Measurements from ENCODE around the gene DHFR2.
"Not testable (repeated sequence)": the region's sequence is repeated elsewhere in the genome, so short reads cannot be mapped to it uniquely, and the experiment has no call there.

Gene DHFR2

DNA sequence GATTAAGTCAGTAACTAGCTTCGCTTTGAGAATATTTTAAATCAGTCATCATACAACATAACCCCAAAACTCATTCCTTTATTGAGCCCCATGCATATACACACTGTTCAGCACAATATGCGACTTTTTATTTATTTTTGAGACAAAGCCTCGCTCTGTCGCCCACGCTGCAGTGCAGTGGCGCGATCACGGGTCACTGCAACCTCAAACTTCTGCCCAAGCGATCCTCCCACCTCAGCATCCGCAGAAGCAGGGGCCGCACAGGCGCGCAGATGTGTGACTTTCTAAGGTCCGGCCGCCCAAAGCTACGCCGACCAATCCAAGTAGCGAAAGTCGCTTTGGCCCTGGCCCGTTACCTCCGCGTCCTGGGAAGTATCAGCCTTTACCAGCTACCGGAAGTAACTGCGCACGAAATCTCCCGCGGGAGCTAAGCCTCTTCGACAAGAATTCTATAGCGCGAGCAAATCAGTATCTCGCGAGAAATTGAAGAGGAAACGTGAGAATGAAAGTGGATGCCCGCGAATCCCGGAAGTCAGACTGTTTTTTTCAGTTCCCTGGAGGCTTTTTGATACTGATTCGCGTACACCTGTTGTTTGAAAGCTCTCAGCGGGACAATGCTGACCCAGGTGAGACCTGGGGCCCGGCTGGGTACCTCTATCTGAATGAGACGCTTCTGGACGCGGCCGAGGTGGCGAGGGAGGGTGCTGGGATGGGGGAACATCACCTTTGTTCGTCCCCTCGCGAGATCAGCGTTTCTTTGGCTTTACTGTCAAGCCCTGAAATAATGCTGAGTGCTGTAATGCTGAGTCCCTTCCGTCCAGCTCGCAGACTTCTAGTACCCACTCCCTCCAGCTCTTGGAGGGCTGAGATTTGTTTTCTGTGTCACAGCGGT, at the start of gene DHFR2, which contains the start of gene NSUN3:
Gene DHFR2, minus strand, starts transcription at position 404 of the 892 bp plus-strand sequence. CDS start 1,405 bp downstream, outside the sequence.
Gene NSUN3, plus strand, starts transcription at position 549 of the 892 bp plus-strand sequence. Its CDS starts 66 bp downstream, at position 615.
- DNase-seq (ENCODE audit: low spot score) = peak; percentile 99

DNA sequence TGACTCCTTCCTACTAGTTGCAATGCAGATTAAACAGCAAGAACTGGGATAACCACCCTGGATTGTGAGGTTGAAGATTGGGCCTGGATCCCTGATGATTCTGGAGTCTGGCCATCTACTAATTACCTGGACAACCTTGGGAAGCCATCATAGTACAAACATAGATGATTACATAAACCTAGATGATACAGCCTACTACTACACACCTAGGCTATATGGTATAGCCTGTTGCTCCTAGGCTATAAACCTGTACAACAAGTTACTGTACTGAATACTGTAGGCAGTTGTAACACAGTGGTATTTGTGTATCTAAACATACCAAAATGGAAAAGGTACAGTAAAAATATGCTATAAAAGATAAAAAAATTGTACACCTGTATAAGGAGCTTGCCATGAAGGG, 48.1 kb upstream of the DHFR2 start:
- no peak for DNase-seq (ENCODE audit: low spot score)

DNA sequence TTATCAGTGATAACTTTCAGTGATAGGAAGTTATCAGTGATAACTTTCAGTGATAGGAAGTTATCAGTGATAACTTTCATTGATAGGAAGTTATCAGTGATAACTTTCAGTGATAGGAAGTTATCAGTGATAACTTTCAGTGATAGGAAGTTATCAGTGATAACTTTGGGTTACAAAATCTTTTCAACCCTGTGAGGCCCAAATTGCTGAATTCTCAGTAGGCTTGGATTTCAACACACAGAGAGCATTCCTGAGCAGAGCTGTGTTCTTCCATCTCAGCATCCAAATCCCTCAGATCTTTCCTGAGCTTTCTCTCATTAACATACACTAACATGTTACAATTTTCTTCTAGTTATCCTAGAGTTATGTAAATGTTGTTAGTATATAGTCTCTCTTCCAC, 47.5 kb upstream of the DHFR2 start:
- not testable (repeated sequence) for DNase-seq (ENCODE audit: low spot score)

DNA sequence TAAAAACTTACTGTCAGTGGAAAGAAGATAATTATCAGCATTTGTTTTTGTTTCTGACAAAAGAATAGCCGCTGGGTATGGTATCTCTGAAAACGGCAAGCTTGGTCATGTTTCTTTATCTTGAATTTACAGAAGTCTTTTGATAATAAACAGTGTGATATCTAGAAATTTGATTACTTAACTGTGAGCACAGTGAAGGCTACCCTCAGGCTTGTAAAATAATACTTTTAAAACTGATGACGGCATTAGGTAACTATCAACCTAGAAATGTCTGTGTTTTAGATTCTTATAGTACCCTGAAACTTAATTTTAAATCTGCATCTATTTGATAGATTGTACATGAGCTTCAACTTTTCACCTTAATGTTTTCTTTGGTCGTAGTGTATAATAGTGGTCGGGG, 43.6 kb upstream of the DHFR2 start:
- DNase-seq (ENCODE audit: low spot score) = no peak

DNA sequence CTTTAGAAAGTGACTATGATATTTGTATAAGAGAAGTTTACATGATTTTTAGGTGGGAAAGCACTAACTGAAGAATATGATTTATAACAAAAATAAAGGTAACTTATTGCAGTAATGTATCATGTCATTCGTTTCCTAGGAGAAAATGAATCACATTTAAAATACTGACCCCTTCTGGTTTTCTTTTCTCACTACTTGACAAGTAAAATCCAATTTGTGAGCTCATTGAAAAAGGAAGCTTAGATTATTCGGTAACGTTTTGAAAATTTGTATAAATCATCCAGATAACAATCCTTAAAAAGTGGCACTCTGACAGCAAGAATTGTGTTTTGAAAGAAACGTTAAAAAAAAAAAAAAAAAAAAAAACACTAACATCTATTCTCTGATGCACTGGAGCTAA, 39.1 kb upstream of the DHFR2 start:
- peak; percentile 22 for DNase-seq (ENCODE audit: low spot score)

DNA sequence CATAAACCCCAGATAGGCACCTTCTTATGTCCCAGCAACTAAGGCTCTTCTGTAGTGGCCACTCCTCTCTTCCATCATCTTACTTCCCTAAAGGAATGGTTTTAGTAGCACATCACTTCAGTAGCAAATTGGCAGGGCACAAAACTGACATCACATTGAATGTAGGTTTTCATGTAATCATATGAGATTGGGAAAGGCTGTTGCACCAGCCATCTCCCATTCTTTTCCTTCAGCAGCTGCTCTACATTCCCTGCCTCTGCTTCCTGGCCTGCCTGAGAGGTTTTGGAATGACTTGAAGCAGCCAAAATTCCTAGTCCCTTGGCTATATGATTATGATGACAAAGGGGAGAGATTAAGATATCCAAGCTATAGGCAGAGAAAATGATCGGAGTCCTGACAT, 36.6 kb upstream of the DHFR2 start:
- DNase-seq (ENCODE audit: low spot score) = no peak

DNA sequence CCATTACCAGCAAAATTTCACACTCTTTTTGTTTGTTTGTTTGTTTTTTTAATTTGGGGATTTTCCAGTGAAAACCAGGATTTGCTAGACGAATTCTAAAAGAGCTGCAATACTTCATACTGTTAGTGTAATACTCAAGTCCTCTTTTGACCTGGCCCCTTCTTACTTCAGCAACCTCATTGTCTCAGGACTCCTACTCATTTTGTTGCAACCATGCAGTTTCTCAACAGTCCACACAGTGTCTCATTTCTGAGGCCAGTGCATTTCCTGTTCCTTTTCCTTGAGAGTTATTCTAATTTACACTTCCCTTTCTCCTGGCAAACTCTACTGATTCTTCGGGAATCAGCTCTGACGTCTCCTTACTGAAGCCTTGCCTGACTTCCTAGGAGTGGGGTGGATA, 35.7 kb upstream of the DHFR2 start:
- no peak for DNase-seq (ENCODE audit: low spot score)

DNA sequence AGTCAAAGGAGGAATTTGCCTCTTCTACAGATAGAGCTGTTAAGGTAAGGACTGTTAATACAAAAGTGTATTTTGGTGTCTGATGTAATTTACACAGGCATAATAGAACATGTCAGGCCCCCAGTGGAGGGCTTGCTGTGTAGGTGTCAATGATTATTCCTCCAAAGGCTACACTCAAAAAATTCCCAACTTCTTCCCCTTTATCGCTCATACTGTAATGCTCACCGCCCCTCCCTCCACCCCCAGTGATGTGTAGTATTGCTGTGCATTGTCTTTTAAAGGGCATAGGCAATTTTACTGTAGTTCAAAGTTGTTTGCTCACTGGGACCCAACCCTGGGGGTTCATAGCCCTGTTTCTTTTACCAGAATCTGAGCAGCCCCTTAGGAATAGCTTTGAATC, 32.4 kb upstream of the DHFR2 start:
- no peak for DNase-seq (ENCODE audit: low spot score)

DNA sequence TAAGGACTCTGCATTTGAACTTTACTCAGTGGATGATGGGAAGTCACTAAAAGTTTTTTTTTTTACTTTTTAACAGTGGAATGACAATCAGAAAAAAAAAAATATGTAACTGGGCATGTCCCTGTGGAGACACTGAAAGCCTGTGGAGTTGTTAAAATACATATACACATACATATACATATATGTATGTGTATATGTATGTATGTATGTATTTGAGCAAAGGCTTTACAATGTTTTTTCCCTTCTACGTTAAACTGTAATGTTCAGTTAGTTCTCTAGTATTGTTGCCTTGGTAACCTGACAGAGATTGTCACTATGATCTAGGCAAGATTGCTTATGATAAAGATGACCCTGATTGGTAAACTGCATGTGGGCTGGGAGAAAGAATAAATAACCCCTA, 30.4 kb upstream of the DHFR2 start:
- no peak for DNase-seq (ENCODE audit: low spot score)

DNA sequence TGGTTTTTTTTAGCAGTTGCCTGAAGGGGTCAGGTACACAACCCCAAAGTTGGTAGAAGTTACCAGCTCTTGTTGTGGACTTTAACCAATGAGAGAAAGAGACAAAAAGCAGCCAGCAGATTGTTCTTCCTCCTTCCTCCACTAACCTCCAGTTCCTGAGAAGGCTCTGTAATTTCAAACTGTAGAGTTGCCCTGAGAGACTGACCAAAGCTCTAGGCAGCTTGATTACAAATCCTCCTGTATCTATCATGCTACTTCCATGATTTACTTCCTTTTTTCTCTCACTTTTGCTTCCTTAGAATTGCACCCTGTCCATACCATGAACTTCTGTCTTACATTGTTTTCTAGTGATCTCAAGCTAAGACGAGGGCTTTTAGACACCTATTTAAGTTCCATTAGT, 29.4 kb upstream of the DHFR2 start:
- DNase-seq (ENCODE audit: low spot score) = no peak

DNA sequence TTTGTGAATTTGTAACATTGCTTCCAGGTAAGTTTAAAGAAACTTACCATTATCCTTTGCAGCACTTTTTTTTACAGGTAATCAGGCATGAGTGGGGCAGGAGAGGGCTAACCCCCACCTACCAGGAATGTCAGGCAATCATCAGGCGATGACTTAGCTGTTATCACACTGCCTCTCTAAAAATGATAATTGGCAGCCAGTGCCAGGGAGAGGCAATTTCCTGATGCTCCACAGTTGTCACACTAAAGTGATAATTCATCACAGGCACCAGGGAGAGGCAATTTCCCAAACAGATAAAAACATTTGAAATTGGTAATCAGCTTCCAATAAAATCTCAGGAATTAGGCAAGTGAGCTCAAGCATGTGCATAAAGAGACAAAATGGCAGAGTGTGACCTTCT, 26.4 kb upstream of the DHFR2 start:
- no peak for DNase-seq (ENCODE audit: low spot score)

DNA sequence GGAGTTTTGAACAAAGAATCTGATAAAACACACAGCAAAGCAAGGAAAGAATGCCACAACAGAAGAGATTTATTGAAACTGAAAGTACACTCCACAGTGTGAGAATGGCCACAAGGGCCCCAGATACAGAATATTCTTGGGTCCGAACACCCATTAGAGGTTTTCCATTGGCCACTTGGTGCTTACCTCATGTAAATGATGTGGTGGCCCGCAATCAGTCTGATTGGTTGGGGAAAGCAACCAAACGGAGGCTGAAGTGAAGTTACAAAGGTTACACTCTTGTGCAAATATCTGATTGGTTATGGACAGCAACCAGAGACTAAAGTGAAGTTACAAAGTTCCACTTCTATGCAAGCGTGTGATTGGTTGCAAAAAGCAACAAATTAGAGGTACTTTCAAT, 20.5 kb upstream of the DHFR2 start:
- DNase-seq (ENCODE audit: low spot score) = no peak

DNA sequence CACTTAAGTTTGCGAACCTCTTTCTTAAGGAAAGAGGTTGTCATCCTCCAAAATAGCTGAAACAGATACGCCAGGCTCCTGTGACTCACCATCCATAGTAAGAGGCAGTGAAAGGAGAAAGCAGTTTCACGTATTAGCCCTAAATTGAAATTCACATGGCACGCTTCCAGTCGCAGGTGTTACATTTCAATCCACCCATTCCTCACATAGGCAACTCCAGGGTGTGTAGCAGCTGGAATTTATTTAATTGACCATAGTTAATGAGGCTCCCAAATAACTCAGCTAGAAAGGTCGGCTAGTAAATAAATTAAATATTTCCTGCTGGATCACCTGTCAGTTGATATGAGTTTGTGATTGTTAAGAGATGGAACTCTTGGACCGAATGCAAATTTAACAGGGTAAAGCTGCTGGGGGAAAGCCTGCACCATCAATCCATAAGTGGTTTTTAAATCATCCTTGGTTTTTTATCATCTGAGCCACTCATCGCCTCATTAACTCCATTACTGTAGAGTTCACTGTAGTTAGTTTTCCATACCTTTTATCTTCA, 19.7 kb upstream of the DHFR2 start:
- no peak for DNase-seq (ENCODE audit: low spot score)

DNA sequence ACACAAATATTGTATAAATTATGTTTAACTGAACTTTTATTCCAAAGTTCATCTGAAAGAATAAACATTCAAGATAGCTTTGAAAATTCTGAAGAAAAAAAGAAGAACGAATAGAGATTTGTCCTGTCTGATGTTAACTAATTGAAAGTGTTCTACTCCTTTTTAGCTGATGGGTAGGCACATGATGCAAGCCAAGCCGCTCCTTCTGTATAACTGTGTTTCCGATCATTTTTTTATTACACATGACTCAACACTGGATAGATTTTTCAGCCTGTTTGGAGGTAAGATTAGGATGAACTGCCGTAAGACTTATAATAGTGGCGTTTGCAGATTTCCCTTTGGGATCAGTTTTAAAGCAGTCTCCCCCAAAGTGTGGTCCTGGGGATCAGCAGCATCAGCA, 19.2 kb upstream of the DHFR2 start:
- no peak for DNase-seq (ENCODE audit: low spot score)

DNA sequence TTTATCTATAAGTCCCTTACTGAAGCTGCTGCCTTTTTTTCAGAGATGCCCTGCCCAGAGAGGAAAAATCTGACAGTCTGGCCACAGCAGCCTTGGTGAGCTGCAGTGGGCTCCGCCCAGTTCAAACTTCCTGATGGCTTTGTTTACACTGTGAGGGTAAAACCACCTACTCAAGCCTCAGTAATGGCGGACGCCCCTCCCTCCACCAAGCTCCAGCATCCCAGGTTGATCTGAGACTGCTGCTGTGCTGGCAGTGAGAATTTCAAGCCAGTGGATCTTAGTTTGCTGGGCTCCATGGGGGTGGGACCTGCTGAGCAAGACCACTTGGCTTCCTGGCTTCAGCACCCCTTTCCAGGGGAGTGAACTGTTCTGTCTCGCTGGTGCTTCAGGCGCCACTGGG, 17.8 kb upstream of the DHFR2 start:
- not testable (repeated sequence) for DNase-seq (ENCODE audit: low spot score)

DNA sequence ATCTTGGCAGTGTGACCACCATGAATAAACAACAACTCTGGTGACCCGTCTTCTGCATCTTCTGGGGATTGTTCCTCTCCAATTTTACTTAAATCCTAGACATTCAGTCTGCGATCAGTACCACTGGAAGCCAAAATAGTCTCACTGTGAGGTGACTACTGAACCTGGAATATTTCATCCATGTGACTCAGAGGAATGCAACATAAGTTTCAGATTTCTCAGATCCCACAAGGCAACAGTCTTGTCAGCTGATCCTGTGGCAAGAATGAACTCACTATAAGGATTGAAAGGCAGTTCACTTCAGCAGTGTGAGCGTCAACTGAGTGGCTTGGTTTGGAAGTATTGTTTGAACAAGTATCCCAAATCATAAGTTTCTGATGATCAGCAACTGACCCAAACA, 13.3 kb upstream of the DHFR2 start:
- no peak for DNase-seq (ENCODE audit: low spot score)

DNA sequence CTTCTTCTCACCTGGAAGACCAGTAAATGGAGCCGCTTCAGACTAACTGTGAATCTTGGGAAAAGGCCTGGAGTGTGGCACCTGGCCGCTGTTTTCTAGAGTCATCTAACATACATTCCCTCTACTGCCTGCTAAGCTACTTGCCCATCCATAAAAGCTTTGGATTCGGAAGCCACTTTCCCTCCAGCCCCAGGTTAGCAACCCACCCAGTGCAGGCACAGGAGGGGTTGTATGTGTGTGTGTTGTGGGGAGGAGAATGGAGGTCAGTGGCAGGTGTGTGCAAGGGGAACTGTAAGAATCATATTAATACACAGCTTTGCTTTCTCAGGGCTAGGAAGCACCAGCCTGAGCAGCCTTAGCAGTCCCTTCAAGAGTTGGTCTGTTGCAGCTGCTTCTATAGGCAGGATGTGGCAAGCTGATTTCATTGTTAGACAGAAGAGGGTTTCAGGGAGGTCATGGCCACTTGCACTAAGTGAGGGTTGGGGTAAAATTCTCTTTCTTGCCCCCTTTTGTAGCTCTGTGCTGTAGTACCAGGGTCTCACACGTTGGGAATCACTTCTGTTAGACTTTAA, 9.1 kb upstream of the DHFR2 start:
- no peak for DNase-seq (ENCODE audit: low spot score)

DNA sequence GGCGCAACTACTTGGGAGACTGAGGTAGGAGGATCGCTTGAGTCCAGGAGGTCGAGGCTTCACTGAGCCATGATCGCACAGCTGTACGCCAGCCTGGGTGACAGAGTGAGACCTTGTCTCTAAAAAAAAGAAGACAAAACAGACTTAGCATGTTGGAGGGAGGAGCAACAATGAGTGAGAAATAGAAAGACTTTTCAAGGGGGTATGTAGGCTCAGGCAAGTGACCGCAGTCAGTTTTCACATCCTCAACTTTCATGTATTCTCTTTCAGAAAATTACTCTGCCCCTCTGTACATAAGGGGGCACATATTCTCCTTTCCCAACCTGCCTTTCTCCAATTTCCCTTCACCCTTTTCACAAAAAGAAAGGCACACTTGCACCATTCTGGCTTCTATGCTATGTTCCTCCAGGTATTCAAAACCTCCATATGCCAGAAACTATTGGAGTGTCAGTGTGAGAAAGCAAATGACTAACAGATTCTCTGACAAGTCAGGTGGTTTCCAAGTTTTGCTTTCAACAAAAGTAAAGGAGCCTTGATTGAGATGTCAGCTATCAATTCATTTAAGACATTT, 7.7 kb upstream of the DHFR2 start:
- DNase-seq (ENCODE audit: low spot score) = no peak

DNA sequence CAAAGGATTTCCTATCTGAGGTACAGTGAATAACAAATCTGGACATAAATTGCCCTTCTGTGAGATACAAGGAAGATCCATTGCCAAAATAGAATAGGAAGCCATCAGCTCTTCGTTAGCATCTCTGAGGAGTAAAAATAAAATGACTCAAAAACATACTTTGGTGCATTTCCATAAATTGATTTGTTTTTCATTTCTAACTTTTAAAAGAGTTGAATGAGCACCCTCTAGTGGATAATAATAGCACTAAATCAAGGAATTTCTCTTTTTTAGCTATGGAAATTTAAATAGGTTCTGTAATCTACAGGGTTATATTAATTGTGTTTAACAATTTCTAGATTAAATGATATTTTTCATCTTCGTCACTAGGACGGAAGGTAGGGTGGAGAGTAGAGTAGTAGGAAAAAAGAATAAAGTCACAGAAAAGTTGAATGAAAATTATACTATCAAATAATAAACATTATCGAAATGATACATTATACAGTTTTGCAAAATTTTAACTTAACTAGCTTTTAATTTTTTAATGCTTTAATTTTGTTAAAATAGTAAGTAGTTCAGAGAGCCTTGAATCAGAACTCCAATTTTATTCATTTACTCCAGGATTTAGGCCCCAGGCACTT, 6.6 kb upstream of the DHFR2 start:
- DNase-seq (ENCODE audit: low spot score) = peak; percentile 42

DNA sequence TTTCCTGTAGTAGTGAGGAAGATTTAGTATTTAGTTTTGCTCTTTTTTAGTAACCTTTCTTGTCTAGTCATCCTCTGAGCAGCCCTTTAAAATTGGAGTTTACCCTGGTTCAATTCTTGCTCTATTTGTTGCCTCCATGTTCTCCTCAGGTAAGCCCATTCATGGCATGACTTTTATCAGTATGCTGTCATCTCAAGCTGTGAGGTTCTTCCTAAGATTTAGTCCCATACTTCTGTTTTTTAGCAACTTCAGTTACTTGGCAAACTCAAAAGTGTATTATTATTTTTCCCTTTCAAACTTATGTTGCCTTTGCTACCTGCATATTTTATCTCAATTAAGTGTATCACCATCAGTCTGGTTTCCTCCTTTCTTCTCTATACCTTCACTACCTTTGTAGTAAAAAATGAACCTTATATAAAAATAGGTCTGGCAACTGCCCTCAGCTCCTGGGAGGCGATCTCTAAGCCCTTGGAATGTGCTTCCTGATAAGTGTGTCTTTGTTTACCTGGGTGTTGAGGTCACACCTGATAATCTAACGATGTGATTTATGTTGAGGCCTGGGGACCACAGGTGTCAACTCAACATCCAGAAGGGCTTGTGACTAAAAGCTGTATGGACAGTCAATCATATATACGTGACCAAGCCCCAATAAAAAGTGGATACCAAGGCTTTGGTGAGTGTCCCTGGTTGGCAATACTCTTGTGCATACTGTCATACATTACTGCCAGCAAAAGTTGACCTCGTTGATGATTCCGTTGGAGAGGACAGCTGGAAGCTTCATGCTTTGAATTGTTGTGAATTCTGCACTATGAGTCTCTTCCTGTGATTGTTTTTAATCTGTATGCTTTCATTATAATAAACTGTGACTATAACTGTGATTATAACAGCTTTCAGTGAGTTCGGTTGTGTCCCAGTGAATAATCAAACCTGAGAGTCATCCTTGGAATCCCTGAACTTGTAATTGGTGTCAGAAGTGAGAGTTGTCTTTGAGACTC, 4.1 kb upstream of the DHFR2 start:
- no peak for DNase-seq (ENCODE audit: low spot score)

DNA sequence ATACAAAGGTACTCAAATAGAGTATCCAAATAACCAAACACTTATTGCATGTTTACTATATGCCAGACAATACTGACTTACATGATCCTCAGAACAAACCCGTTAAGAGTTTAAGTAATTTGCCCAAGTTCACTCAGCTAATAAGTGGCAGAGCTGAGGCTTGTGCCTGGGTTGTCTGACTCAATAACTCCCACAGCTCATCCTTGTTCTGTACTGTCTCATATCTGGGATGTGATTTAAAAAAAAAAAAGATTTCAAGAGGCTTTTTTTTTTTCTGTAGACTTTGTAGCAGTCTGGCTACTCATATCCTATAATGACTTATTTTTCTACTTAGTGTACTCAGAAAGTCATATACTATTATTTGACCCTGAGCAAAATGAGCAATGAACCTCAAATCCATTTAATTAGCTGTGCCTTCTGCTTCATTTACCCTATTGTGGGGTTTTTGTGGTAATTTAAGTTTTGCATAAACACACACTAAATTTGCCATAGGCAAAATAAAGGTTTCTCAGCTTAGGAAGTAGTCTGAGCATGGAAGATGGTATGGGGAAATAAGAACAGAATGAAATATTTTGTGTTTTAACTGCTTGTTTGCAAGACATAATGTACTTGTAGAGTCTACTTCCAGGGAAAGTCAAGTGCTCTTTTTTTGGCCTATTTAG, 3.2 kb upstream of the DHFR2 start:
- DNase-seq (ENCODE audit: low spot score) = no peak
